ENCODE results near the gene SLC25A21. TPM values are rescaled to one million over a fixed set of nuclear protein-coding genes. Genes with fewer than 3 reads are reported as not detected.
"Not testable (repeated sequence)": the region's sequence is repeated elsewhere in the genome, so short reads cannot be mapped to it uniquely, and the experiment has no call there.

Gene SLC25A21
- total RNA-seq, 1 donor from 2014 or later, result not detected

GRCh38 chr14:36719823-36720222 is 452.6 kb downstream of the SLC25A21 start:
- intact Hi-C loops (cut with micrococcal nuclease), result no loop called here

DNA sequence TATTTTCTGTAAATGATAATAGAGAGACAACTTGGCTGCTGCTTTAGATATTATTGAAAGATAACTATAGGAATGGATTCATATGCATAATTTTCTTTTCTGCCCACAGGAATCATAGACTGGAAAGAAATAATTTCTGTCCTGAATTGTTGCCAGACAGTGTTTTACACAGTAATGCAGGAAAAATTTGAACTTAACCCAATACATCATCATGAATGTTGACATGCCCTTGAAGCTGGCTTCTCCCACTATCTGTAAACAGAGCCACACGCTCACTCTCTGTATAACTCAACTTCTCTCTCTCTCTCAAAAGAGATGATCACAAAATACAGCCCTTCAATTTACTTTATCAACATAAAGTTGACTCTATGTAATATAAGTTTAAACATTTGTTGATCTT is 454.2 kb downstream of the SLC25A21 start:
- intact Hi-C loops (cut with micrococcal nuclease), result no loop called here

- intact Hi-C loops (cut with micrococcal nuclease), result no loop called here
Observed at GRCh38 chr14:36717363-36717762, 455.0 kb downstream of the SLC25A21 start.

DNA sequence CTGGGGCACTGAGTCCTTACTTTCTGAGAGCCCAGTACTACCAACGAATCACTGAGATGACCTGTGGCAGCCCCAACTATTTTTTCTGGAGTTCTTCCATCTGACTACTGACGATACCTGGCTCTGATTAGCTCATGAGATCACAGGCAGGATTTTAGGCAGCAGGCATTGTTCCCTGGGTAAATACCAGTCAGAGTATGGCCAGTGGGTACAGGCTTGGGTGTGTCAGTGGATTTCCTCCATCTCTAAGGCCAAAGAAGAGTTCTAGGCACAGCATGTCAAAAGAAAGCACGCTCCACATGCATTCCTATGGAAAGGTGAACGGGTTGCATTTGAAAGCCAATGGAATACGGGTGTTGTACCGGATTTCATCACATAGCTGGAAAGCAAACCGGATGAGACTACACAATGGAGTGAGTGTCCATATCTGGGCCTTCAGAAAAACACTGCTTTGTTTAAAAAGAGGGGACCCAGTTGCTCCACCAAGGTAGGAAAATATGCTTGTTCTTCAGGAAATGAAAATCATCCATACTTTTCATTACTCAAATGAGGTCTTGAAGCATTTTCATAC is 455.7 kb downstream of the SLC25A21 start:
- intact Hi-C loops (cut with micrococcal nuclease), result no loop called here

DNA sequence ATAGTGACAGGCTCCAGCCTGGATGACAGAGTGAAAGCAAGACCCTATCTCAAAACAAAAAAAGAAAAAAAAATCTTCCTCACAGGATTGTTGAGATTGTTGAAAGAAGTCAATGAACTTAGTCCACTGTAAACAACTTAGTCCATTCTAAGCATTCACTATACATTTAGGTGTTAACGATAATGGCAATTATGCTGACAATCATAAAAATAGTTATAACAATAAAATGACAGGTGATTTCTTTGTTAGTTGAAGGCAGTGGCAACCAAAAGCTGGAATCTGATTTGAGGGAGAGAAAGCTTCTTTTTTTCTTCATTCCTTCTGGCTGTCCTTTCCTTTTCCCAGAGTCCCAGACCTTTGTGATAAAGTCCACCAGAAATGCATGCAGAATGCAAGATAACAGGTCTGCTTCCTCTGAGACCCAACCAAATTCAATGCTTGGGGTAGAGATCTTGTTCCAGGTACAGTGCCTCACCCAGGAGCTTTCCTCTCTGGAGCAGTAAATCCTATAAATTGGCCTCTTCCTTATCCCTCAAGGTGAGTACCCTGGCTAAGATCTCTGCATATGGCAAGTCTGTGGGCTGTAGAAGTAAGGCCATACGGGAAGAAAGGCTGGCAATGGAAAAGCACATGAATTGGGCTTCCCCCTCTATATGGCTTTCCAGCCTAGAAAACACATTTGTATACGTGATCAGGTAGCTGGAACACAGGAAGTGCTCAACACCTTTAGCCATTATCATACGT is 458.3 kb downstream of the SLC25A21 start:
- intact Hi-C loops (cut with micrococcal nuclease), result no loop called here

DNA sequence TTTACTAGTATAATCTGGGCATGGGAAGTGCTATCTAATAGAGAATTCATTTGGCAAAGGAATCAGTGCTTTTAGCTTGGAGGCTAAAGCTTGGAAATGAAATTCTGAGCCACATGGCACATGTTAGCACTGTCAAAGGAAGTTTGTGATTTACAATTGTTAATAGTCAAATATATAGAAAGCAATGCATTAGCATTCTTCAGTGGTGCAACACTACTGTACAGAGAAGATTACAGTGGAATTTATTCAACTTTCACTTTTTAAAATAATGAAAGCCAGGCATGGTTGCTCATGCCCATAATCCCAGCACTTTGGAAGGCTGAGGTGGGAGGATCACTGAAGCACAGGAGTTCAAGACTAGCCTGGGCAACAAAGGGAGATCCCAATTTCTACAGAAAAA is 464.8 kb downstream of the SLC25A21 start:
- intact Hi-C loops (cut with micrococcal nuclease), result no loop called here

- intact Hi-C loops (cut with micrococcal nuclease), result no loop called here
Observed at GRCh38 chr14:36702474-36702873, 469.9 kb downstream of the SLC25A21 start.

DNA sequence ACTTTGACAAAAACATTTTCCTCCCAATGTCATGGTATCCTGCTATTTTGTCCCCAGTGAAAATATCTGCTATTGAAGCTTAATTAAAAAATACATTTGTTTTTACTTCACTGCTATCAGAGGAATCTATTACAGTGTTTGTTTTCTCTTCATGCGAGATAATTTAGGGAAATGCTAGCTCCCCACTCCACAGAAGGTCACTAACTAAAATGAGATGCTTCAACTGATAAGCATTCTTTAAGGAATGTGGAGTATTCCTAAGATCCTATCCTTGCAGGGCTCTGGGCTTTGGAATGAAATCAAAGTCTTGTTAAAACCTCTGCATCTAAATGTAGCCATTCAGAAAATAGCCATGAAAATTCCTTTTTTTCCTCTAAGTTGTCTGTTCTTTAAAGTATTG is 471.3 kb downstream of the SLC25A21 start:
- intact Hi-C loops (cut with micrococcal nuclease), result no loop called here

- intact Hi-C loops (cut with micrococcal nuclease), result no loop called here
Observed at GRCh38 chr14:36700651-36701050, 471.8 kb downstream of the SLC25A21 start.

DNA sequence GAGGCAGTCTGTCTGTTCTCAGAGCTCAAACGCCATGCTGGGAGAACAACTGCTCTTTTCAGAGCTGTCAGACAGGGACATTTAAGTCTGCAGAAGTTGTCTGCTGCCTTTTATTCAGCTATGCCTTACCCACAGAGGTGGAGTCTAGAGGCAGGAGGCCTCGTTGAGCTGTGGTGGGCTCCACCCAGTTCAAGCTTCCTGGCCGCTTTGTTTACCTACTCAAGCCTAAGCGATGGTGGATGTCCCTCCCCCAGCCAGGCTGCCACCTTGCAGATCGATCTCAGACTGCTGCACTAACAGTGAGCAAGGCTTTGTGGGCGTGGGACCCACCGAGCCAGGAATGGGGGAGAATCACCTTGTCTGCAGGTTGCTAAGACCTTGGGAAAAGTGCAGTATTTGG is 473.0 kb downstream of the SLC25A21 start:
- intact Hi-C loops (cut with micrococcal nuclease), result not testable (repeated sequence)

DNA sequence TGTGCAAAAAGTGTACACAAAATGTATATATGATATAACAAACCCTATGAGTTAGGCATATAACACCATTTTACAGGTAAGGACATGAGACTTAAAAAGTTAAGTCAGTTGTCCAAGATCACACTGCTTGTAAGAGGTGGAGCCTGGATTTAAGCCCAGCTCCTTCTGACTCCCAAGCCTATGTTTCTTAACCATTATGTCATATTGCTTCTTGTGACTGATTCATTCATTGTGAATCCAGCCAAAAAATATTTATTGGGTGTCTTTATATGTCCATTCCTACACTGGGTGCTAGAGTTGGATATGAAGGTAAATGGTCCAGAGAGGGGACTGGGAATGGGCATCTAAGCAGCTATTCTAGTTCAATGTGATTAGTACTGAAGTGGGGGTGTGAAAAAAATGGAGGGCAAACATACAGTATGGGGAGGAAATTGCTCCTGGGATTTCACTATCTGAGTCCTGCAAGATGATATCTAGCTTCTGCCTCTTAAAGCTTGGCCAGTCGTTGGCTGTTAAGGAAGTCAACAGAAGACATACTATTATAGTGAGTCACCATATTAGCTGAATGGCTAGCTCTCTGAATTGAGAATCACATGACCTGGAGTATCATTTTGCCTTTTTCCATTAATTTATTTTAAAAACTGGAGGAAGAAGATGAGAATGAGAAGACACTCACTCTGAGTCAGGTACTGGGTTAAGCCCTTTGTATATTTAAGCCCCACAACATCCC is 481.9 kb downstream of the SLC25A21 start:
- intact Hi-C loops (cut with micrococcal nuclease), result no loop called here

GRCh38 chr14:36684946-36685345 is 487.5 kb downstream of the SLC25A21 start:
- intact Hi-C loops (cut with micrococcal nuclease), result no loop called here

GRCh38 chr14:36683083-36683724 is 489.2 kb downstream of the SLC25A21 start:
- intact Hi-C loops (cut with micrococcal nuclease), result no loop called here

DNA sequence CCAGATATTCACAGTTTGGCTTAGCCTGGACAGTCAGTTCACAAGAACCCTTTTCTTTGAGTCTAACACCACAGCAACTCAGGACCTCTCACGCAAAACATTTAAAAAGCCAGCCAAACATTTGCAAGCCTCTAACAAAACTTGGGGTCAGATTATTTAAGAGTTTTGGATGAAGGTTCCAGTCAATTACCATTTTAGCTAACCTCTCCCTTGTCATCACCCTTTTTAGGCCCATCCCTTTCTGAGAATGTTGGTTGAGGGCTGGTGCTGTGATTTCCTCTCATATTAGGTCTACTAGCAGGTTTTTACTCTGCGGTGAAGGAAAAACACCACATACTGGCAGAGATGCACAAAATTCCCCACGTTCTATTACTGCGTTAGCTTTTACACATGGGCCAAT is 490.1 kb downstream of the SLC25A21 start:
- intact Hi-C loops (cut with micrococcal nuclease), result no loop called here

- intact Hi-C loops (cut with micrococcal nuclease), result no loop called here
Observed at GRCh38 chr14:36676236-36676635, 496.2 kb downstream of the SLC25A21 start.

DNA sequence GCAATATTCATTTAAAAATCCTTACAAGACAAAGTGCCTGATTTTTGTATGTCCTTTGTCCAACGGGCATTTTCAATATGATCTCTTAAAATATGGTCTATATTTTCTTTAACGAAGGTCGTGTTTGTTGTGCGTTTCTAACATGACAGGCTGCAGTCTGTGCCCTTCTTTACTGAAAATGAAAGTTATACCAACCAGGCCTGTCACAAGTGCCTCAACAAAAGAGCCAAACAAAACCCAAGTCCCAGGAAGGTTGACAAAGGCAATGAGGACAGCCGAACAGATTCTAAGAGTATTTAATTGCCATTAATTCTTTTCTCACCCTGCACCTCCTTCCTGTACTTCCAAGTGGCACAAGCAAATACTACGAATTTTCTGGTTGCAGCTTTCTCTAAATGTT is 496.8 kb downstream of the SLC25A21 start:
- intact Hi-C loops (cut with micrococcal nuclease), result no loop called here

DNA sequence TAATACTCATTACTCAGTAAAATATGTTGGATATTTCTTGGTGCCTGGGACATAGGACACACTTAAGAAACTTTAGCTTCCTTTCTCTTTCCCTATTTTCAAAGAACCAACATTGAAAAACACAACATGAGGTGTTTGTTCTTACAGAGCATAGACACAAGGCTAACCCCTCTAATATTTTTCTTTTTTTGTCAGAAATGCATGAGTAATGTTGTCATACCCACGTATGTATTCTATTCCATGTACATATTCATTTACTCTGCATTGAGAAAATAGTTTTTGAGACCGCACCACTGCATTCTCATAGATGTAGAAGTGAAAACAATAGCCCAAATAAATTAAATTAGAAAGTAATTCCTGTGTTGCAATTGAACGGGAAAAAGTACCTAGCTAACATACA is 497.7 kb downstream of the SLC25A21 start:
- intact Hi-C loops (cut with micrococcal nuclease), result no loop called here

GRCh38 chr14:36672095-36672494 is 500.3 kb downstream of the SLC25A21 start:
- intact Hi-C loops (cut with micrococcal nuclease), result no loop called here

DNA sequence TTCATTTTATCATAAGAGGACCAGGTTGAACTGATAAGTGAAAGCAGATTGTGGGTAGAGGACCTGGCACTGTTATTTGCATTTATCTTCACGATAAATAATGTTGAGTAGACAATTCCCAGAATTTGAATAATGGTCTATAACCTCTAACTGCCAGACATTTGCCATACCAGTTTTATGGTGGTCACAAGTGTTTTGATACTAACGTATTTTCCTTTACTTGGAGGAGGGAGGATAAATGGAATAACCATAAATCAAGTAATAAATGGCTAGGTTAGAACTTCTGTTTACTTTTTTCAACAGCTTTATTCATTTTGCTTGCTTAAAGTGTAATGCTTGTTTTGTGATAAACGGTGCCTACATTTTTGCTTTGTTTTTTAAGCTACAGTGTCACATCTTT is 501.3 kb downstream of the SLC25A21 start:
- intact Hi-C loops (cut with micrococcal nuclease), result no loop called here

DNA sequence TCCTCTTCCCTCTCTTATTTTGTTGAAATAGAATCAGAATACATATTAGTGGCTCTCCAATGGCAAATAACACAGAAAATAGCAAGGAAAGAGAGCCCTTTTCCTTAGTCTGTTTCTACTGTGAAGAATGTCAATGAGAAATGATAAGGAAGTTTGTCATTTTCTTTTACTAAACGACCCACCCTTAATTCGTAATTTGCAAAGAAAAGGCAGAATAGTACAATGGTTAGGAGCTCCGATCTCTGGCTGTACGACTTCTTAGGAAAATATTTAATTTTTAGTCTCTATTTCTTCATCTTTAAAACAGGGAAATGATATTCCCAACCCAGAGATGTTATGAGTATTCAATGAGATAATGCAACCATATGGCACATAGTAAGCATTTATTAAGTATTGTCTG is 504.7 kb downstream of the SLC25A21 start:
- intact Hi-C loops (cut with micrococcal nuclease), result no loop called here

DNA sequence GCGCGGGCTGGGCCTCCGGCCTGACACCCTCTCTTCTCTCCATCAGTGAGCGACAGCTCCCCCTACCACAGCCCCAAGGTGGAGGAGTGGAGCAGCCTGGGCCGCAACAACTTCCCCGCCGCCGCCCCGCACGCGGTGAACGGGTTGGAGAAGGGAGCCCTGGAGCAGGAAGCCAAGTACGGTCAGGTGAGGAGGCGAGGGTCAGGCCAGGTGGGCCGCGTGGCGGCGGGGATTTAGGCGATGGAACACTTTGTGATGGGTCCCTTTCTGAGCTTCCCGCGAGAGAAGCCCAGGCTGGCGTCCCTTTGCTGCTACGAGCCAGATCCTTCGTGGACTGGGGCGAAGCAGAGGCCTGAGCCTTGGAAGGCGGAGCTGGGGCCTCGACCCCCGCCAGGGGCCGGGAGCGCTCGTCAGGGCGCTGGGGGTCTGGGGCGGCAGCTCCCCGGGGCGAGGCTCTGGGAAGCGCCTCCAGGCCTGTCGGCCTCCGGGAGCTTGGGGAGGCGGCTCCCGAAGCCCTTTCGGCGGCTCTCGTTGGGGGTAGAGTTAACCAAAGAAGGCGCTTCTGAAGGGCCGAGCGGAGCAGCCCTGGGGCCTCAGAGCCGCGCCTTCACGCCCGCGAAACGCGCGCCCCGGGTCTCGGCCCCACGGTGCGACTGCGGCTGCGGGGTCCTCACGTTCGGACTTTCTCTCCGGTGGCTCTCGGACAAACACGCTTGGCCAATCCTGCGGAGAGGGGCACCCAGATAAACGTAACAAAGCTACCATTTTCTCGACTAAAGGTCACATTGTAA is 505.8 kb downstream of the SLC25A21 start:
- intact Hi-C loops (cut with micrococcal nuclease), result no loop called here
